KG1 (cell line): Measurements from ENCODE around the gene APOD.

Experiments used
- DNase-seq: peaks from one replicate; lab custom pipeline; 2025; lab: John Stamatoyannopoulos, UW

Gene APOD

GRCh38 chr3:195553268-195553667 is 30.5 kb downstream of the APOD start:
- no peak for DNase-seq

DNA sequence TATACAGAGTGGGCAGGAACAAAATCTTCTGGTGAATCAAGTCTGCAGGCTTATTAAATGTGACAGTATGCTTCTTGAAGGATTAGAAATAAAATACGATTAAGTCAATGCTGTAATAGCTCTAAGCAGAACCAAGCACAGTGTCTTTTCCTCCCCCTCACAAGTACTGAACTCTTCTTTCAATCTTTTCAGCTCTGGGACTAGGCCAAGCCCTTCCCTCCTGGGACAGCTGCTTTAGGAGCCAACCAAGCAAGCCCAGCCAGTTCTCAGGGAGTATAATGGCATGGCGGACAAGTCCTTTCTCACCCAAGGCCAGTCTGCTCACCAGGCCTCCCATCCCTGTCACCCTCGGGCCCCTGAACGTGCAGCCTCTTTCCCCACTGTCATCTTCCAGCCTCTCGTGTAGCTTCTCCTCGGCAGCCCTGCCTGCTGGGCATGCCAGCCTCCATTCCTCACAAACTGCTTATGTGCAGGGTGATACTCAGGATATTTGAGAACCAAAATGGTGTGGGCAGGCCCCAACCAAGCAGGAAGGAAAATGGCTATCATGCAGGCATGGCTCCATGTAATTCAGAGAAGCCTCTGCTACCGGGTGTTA is 32.3 kb downstream of the APOD start:
- DNase-seq: no peak

GRCh38 chr3:195550723-195551122 is 33.0 kb downstream of the APOD start:
- no peak for DNase-seq

DNA sequence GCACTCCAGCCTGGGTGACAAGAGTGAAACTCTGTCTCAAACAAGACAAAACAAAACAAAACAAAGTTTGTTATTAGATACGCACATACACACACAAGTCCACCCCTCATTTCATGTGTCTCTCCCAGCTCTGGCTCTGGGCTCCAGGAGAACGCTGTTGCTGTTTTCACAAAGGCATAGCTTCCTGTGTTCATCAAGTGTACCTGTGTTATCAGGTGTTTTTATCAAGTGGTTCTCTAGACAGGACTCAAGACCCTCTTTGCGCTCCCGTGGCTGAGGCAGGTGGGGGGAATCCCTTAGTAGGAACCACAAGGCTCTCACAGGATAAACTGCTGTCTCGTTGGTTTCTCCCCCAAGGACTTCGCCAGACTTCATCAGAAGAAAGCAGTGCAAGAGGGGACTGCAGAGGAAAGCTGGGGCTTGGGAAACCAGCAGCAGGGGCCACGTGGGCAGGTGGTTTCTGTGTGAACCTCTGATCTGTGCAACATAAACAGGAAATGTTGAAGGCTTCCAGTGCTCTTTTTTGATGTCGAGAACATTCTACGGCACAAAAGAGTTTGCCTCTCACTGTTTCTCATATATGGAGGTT is 33.7 kb downstream of the APOD start:
- no peak for DNase-seq

GRCh38 chr3:195548987-195549386 is 34.8 kb downstream of the APOD start:
- no peak for DNase-seq

GRCh38 chr3:195548501-195548900 is 35.2 kb downstream of the APOD start:
- DNase-seq: no peak

DNA sequence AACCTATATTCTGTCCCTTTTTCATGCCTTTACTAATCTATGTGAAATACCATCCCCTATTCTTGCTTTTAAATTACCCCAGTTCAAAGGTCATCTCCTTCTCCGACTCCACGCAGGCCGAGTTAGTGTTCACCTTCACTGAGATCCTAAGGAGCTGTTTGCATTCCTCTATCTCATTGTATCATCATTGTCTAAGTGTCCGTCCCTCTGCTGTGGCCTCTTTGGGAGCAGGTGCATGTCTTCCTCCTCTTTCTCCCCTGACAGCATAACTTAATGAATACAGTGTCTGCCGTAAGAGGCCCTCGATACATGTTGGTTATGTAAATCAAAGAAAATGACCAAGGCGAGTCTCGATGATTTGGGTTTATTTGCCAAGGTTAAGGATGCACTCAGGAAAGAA is 35.7 kb downstream of the APOD start:
- no peak for DNase-seq

- DNase-seq: no peak
Measured at GRCh38 chr3:195546130-195546560, 37.6 kb downstream of the APOD start.

- DNase-seq: no peak
Measured at GRCh38 chr3:195544634-195545033, 39.1 kb downstream of the APOD start.

GRCh38 chr3:195544230-195544536 is 39.6 kb downstream of the APOD start:
- DNase-seq: no peak

- DNase-seq: no peak
Measured at GRCh38 chr3:195543500-195544229, 40.1 kb downstream of the APOD start.

GRCh38 chr3:195542698-195543499 is 40.8 kb downstream of the APOD start, which contains the start of gene PPP1R2:
Gene PPP1R2, minus strand, starts transcription at chr3:195543325. Its CDS starts 300 bp downstream, at chr3:195543025.
- peak; percentile 85 for DNase-seq

DNA sequence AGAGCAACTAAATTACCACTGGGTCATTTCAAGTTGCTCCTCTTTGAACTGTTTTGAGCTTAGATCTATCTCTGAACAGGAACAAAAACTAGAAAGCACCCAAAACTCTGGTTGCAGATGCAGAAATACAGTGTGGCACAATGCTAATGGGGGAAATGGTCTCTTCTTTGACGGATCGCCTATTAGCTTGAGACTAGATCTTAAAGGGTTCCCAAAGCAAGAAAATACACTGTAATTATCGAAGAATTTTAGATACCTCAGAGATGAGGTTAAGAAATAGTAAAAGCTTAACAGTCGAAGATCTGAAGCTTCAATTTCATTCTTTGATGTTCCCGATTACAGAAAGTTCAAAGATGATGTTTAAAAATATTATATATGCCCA is 41.4 kb downstream of the APOD start:
- DNase-seq: no peak

DNA sequence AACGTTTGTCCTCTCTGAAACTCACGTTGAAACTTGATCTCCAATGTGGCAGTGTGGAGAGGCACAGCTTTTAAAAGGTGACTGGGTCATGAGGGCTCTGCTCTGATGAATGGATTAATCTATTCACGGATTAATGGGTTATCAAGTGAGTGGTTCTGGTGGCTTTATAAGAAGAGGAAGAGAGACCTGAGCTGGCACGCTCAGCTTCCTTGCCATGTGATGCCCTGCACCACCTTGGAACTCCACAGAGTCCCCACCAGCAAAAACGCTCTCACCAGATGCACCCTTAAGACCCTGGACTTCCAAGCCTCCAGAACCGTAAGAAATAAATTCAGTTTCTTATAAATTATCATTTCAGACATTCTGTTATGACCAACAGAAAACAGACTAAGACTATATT is 43.2 kb downstream of the APOD start:
- no peak for DNase-seq

GRCh38 chr3:195540027-195540426 is 43.7 kb downstream of the APOD start:
- DNase-seq: no peak

DNA sequence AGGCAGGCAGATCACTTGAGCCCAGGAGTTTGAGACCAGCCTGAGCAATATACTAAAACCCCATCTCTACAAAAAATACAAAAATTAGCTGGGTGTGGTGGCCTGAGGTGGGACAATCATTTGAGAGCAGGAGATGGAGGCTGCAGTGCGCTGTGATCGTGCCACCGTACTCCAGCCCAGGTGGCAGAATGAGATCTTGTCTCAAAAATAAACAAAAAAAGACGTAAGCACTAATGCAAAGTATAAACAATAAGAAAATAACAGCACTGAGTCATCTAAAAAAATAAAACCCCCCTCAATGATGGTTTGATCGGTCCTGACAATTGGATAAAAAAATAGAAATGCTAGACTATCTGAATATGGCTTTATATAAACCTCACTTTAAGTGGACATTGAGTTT is 44.3 kb downstream of the APOD start:
- DNase-seq: no peak

GRCh38 chr3:195537995-195538394 is 45.7 kb downstream of the APOD start:
- DNase-seq: no peak

DNA sequence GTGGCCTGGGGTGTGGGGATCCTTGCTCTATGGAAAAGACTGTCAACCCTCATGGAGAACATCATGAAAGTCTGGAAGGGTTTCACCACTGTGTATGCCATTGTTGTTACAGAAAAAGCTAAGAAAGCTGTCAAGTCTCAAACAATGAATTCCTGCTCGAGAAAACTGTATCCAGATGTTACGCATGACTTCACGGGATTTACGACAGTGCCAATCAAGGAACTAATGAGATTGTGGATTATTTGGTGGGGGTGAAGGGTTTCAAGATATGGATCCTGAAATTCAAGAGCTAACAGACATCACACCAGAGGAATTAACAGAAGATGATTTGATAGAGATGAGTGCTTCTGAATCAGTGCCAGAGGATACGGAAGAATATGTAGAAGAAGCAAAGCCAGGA is 48.4 kb downstream of the APOD start:
- DNase-seq: no peak

GRCh38 chr3:195532834-195533233 is 50.9 kb downstream of the APOD start:
- DNase-seq: no peak

DNA sequence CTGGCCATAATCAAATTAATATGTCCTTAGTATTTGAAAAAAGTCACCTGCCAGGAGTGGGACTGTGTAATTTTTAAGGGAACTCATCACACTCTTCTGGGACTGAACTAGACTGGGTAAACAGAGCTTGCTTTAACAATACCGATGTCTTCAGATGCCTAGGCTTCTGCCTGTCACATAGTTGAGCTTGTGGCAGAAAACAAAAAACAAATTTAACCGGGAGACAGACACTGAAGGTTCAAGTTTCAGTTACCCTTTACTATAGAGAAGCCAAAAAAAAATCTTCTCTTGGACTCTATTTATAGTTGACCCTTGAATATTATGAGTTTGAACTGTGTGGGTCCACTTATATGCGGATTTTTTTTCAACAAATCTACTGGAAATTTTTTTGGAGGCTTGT is 51.4 kb downstream of the APOD start:
- no peak for DNase-seq

- no peak for DNase-seq
Measured at GRCh38 chr3:195531683-195532082, 52.1 kb downstream of the APOD start.

- DNase-seq: no peak
Measured at GRCh38 chr3:195526492-195526891, 57.2 kb downstream of the APOD start.
